ENCODE results near the gene METAP1D.
"Not testable (repeated sequence)": the region's sequence is repeated elsewhere in the genome, so short reads cannot be mapped to it uniquely, and the experiment has no call there.

Gene METAP1D

GRCh38 chr2:171996021-171996420, 3.7 kb upstream of the METAP1D start:
- no peak for DNase-seq

DNA sequence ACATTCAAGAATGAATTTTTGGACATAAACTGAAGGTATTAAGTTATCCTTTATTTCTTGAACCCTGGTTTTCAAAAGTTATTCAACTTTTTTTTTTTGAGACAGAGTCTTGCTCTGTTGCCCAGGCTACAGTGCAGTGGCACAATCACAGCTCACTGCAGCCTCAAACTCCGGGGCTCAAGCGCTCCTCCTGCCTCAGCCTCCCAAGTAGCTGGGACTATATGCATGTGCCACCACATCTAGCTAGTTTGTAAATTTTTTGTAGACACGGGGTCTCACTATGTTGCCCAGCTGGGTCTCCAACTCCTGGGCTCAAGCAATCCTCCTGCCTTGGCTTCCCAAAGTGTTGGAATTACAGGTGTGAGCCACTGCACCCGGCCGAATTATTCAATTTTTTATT, 2.7 kb upstream of the METAP1D start:
- DNase-seq, result not testable (repeated sequence)

DNA sequence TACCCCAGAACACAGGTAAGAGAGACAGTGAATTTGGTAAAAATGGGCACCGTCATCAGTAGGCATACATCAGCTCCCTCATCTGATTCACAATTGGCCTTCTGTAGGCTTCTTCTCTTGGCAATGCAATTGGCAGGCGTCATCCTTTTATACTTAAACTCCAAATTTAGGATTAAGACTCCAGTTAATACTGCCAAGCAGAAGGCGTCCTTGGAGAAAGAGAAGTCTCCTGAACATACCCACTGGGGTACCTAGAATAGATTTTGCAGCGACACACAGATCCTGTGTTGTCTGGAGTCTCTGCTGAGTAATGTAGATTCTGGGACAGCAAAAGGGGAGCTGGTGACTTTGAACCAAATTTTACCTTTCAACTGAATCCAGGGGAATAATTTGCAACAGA, 592 bp upstream of the METAP1D start:
- peak in 4 of 56 donors; percentile 6 to 46 (median 42) for DNase-seq

DNA sequence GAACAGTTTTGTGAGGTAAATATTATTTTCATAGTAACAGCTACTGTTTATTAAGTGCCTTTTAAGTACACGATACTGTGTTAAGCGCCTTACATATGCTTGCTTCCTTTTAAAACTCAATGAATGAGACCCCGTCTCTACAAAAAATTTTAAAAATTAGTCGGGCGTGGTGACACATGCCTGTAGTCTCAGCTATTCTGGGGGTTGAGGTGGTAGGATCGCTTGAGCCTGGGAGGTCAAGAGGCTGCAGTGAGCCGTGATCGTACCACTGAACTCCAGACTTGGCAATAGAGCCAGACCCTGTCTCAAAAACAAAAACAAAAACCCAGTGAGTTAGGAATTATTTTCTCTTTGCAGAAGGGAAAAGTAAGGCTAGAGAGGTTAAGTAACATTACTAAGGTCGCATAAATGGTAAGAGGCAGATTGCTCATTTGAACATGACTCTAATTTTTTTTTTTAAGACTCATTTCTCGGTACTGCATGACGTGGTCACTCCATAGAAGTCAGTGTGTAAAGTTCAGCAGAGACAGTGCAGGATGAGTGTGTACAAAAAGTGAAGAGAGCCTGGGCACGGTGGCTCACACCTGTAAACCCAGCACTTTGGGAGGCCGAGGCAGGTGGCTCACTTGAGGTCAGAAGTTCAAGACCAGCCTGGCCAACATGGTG, 1.1 kb downstream of the METAP1D start:
- DNase-seq, result no peak

- DNase-seq, result no peak
These were observed 7.6 kb downstream of the METAP1D start for GRCh38 chr2:172007372-172007771.

- no peak for DNase-seq
These were observed 10.1 kb downstream of the METAP1D start for GRCh38 chr2:172009823-172010222.

- DNase-seq, result no peak
These were observed 12.2 kb downstream of the METAP1D start for GRCh38 chr2:172011812-172012575.

GRCh38 chr2:172012677-172013391, 13.1 kb downstream of the METAP1D start:
- no peak for DNase-seq

DNA sequence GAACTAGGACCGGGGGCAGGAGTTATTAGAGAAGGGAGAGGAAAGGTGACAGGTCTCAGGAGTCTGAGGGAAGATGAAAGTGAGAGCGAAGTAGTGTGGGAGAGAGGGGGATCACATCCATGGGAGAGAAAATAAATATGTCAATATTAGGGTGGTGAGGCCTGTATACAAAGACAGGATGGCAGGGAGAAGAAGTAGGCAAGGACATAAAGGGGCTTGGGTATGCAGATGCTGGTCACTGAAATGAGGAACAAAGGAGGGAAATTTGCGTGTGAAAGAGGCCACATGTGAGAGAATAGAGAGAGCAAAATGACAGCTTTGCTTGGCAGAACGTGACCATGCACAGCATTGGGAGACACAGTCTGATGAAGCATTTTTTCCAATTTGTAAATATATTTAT, 13.6 kb downstream of the METAP1D start:
- DNase-seq, result no peak

DNA sequence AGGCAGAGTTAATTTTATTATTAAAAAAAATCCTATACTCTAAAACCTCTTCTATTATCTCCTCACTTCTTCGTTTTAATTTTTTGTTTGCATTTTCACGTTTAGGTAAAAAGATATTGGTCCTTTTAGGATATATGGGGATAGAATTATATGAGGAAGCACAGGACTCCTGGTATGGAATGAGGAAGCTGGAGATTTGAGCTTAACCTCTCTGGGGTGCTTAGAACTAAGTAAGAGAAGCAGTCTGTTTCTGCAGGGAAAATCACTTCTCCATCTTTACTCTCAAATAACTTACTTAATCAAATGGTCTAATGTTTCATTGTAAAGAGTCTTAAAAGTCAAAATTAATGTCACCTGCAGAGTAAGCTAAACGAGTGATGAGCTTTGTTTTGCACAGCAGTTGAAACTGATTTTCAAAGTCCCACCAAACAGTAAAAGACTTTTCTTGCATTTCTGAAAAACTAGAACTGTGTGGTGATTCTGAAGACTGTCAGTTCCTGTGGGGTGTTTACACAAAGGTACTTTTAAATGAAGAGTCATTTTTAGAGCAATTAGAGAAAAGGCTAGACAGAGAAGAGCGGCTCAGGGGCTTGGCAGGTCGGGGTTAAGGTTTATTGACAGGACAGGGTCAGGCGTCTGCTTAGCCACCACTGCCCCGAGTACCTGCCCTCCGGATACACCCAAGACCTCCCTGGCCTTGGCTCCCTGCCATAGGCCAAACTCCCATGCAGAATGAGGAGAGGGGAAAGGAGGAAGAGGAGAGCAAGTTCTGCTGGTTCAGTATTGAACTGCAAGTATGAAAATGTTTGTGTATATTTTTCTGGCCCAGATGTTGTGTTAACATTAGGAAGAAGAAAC, 21.6 kb downstream of the METAP1D start:
- DNase-seq, result no peak

DNA sequence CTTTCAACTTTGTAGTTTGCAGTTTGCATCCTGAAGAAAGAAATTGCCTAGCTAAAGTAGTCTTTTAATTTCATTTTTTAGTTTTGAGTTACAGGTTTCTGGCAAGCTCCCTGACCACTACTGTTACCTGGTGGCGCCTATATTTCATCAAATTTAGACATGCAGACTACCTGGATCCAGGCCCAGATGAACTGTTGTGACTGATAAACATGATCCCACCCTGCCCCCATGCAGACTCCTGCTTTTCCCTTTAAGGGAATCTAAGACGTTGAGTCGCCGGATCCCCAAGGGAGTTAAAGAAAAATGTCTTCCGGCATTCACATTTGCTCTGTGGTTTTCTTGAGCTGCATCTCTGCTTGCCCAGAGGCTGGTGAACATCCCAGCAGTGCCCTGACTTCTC, 22.2 kb downstream of the METAP1D start:
- DNase-seq, result no peak

GRCh38 chr2:172031536-172031935, 31.8 kb downstream of the METAP1D start:
- DNase-seq, result no peak

DNA sequence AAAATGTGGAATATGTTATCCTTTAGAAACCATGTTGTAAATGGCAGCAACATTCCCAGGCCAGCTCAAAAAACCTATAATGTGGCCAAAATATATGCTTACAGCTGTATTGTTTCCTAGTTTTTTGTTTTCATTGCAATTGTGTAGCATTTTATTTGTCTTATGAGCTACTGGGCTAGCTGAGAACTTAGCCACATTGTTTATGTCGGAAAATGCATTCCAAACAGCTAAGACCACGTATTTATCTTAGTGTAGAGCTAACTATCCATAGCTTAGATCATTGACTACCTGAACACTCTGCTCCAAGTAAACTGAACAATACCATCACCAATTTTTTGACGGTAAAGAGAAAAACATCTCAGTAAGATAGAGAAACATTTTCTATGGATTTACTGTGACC, 38.4 kb downstream of the METAP1D start:
- DNase-seq, result no peak

GRCh38 chr2:172038604-172039003, 38.9 kb downstream of the METAP1D start:
- no peak for DNase-seq

- no peak for DNase-seq
These were observed 39.4 kb downstream of the METAP1D start for GRCh38 chr2:172039011-172039704.

DNA sequence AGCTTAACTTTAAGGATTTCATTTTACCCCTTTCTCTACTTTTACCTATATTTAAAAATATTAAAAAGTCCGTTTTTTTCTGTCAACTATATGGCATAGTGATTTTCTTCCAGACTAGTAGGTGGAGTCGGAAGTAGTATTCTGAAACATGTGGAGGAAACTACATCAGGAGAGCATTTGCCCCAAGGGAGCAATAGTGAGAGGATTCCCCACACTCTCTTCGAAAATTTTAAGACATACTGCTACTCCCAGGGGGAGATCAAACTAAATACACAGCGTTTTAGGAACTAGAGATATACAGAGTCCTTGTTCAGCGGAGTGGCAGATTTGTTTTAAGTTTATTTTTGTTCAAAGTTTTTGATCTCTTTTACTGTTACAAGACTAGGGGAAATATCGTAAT, 40.6 kb downstream of the METAP1D start:
- DNase-seq, result no peak

- DNase-seq, result no peak
These were observed 46.4 kb downstream of the METAP1D start for GRCh38 chr2:172046080-172046678.

DNA sequence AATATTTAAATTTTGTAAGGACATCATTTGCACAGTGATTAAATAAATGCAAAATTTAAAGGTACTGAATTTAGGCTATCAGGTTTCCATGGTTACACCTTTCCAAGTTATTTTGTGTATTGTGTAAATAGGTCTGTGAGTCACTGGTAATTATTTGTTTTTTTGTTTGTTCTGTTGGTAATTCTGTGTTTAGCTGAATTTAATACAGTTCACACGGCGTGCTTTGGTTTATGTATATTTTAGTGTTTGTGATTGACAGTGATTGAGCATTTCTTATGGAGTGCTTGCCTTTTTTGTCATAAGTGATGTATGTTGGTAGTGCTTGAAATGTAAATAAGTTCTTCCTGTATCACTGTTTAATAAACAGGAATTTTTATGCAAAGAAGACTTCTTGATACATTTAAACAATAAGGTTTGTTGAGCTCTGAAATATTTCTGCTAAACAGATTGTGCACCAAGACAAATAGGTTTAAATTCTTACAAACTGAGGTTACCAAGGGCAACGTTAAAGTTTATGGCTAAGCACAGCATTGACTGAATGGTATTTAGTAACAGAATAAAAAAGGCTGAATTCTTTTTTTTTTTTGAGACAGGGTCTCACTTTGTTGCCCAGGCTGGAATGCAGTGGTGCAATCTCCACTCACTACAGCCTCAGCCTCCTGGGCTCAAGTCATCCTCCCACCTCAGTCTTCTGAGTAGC, 47.3 kb downstream of the METAP1D start:
- DNase-seq, result no peak

Measured in amygdala (tissue), 56 donors.